K562 (cell line): ENCODE results near the gene MRPL42. TPM values are rescaled to one million over a fixed set of nuclear protein-coding genes. Genes with fewer than 3 reads are reported as not detected.

Experiments used
- EWSR1 ChIP-seq: fragments of 450-650 bp; IDR thresholded peaks from 2 replicates; pipeline ENCODE4 v1.6.1; 2018; ENCODE audit warnings: borderline replicate concordance, mild to moderate bottlenecking, low read depth, moderate library complexity; ENCODE audit not compliant: partially characterized antibody
- ILF3 ChIP-seq: fragments of 450-650 bp; IDR thresholded peaks from 2 replicates; pipeline ENCODE4 v1.6.1; 2018; ENCODE audit warnings: antibody characterized with exemption, mild to moderate bottlenecking, moderate library complexity, borderline replicate concordance
- KDM5B ChIP-seq: fragments of 200-600 bp; sonication (generic); IDR thresholded peaks from 2 replicates; pipeline ENCODE4 v1.6.1; 2012; ENCODE audit warnings: low read depth, mild to moderate bottlenecking, moderate library complexity, low read length, control low read depth, inconsistent platforms; ENCODE audit not compliant: insufficient replicate concordance
- MNT ChIP-seq, 2 experiments: fragments of 450-650 bp; conservative IDR thresholded peaks; 2 replicates each; pipeline ENCODE4 v1.6.1; 2017; ENCODE audit warnings: mild to moderate bottlenecking in 2 of 2, moderate library complexity in 2 of 2
- PRMT5 ChIP-seq: sonication (generic); formaldehyde crosslinking; IDR thresholded peaks from 2 replicates; pipeline ENCODE4 v1.5.0; 2020; ENCODE audit warnings: missing genetic modification reagents
- PRPF4 ChIP-seq: fragments of 200-400 bp; formaldehyde crosslinking; IDR thresholded peaks from one replicate; pipeline ENCODE4 v1.6.1; 2017; ENCODE audit warnings: low read length, low read depth, mild to moderate bottlenecking; ENCODE audit not compliant: insufficient read depth, poor library complexity, severe bottlenecking
- SLC30A9 ChIP-seq: fragments of 250-450 bp; sonication (Bioruptor Pico); IDR thresholded peaks from 2 replicates; pipeline ENCODE4 v1.8.0; 2022; ENCODE audit warnings: mild to moderate bottlenecking, moderate library complexity
- SP1 ChIP-seq: sonication (generic); formaldehyde crosslinking; IDR thresholded peaks from 2 replicates; pipeline ENCODE4 v1.8.1; 2022; ENCODE audit warnings: mild to moderate bottlenecking, missing genetic modification reagents
- U2AF2 ChIP-seq: fragments of 200-400 bp; formaldehyde crosslinking; optimal IDR thresholded peaks from 2 replicates; pipeline ENCODE3; 2017; ENCODE audit warnings: low read depth, mild to moderate bottlenecking, low read length
- ZNF699 ChIP-seq: fragments of 250-450 bp; sonication (Bioruptor Pico); IDR thresholded peaks from 2 replicates; pipeline ENCODE4 v1.8.0; 2021; ENCODE audit warnings: mild to moderate bottlenecking, moderate library complexity; ENCODE audit not compliant: insufficient replicate concordance
- polyA plus RNA-seq, 8 experiments: library from polyadenylated mRNA; depleted of rRNA in 4 of 8; stranded (reverse) in 5 of 8; unstranded in 3 of 8; fragments of >200 nt; fragmentation: Nextera tagmentation in 2 of 8; fragmentation: Illumina TruSeq in 1 of 8; extraction: Ambion mirVana in 2 of 8; extraction: Trizol in 1 of 8; gene quantifications; 2 replicates each; pipeline versions ENCODE4 v1.2.1 to v1.2.3, GENCODE V29; 2011 to 2014; ENCODE audit warnings: inconsistent platforms in 1 of 8, missing spikeins in 1 of 8
- total RNA-seq, 7 experiments: library from RNA; depleted of rRNA in 6 of 7; stranded (reverse); fragments of >200 nt in 6 of 7; fragmentation: Illumina TruSeq in 2 of 7; extraction: Trizol in 2 of 7; gene quantifications; 2 replicates each; pipeline versions ENCODE4 v1.2.1 to v1.2.3, GENCODE V29; 2011 to 2021; ENCODE audit warnings: low replicate concordance in 1 of 7
- TF ChIP-seq, protein P1 (sequence below): fragments of 250-450 bp; sonication (Bioruptor Pico); IDR thresholded peaks from 2 replicates; pipeline ENCODE4 v1.4.0; 2020
- TF ChIP-seq, protein P2 (sequence below): fragments of 450-650 bp; formaldehyde crosslinking; IDR thresholded peaks from 2 replicates; pipeline ENCODE4 v1.4.0; 2020; ENCODE audit warnings: mild to moderate bottlenecking, moderate library complexity
- TF ChIP-seq, protein P3 (sequence below): fragments of 450-650 bp; IDR thresholded peaks from 2 replicates; pipeline ENCODE4 v1.6.1; 2016; ENCODE audit warnings: antibody characterized with exemption
- TF ChIP-seq, protein P4 (sequence below): fragments of 200-800 bp; sonication (Bioruptor generic); IDR thresholded peaks from 2 replicates; pipeline ENCODE4 v1.6.1; 2017; ENCODE audit warnings: missing genetic modification characterization, missing compliant biosample characterization

The MRPL42 gene
- total and polyA plus RNA-seq, 9 of the 15 experiments (the other 6 are each of a cell fraction or from before 2014, with no cell fraction given), result 104 to 806 (median 218) TPM

DNA sequence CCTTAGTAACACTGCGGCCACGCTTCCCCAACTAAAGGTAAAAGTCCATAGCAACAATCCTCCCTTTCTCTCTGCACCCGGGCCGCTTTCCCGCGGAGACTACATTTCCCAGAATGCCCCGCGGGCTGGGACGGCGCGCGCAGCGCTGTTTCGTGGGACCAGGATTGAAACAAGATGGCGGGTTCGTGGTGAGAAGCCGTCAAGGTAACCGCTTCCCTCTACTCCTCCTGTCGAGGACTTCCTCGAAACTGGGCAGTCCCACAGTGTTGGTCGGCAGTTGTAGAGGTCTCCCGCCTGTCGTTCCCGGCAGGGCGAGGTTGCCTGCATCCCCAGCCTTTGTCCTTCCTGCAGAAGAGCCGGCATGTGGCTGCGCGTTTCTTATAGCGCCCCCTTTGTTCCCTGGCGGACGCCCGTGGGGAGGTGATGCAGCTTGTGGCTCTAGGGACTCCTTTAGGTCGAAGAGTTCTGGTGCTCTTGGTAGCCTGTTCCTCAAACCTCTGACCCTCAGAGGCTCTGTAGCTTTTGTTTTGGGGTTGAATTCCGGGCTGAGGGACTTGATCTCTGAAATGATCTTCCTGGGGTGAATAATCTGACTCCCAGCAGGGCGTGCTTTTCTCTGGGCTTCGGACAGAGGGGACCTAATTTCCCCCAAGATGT is at the start of gene MRPL42 (continued):
- TF ChIP-seq ILF3 (peak; percentile 67; the same call in 1 of the 2 replicates), PRMT5 (CRISPR knock-in tag) (no peak), MNT (conservative IDR thresholded peaks at IDR 0.05) (peak; percentile 91 to 95), EWSR1 (no peak), U2AF2 (no peak), ZNF699 (CRISPR knock-in tag) (no peak), PRPF4 (no peak), SP1 (CRISPR knock-in tag) (peak; percentile 61; the same call in 1 of the 2 replicates), KDM5B (peak; percentile 76), SLC30A9 (no peak)
- TF ChIP-seq, protein P1, sequence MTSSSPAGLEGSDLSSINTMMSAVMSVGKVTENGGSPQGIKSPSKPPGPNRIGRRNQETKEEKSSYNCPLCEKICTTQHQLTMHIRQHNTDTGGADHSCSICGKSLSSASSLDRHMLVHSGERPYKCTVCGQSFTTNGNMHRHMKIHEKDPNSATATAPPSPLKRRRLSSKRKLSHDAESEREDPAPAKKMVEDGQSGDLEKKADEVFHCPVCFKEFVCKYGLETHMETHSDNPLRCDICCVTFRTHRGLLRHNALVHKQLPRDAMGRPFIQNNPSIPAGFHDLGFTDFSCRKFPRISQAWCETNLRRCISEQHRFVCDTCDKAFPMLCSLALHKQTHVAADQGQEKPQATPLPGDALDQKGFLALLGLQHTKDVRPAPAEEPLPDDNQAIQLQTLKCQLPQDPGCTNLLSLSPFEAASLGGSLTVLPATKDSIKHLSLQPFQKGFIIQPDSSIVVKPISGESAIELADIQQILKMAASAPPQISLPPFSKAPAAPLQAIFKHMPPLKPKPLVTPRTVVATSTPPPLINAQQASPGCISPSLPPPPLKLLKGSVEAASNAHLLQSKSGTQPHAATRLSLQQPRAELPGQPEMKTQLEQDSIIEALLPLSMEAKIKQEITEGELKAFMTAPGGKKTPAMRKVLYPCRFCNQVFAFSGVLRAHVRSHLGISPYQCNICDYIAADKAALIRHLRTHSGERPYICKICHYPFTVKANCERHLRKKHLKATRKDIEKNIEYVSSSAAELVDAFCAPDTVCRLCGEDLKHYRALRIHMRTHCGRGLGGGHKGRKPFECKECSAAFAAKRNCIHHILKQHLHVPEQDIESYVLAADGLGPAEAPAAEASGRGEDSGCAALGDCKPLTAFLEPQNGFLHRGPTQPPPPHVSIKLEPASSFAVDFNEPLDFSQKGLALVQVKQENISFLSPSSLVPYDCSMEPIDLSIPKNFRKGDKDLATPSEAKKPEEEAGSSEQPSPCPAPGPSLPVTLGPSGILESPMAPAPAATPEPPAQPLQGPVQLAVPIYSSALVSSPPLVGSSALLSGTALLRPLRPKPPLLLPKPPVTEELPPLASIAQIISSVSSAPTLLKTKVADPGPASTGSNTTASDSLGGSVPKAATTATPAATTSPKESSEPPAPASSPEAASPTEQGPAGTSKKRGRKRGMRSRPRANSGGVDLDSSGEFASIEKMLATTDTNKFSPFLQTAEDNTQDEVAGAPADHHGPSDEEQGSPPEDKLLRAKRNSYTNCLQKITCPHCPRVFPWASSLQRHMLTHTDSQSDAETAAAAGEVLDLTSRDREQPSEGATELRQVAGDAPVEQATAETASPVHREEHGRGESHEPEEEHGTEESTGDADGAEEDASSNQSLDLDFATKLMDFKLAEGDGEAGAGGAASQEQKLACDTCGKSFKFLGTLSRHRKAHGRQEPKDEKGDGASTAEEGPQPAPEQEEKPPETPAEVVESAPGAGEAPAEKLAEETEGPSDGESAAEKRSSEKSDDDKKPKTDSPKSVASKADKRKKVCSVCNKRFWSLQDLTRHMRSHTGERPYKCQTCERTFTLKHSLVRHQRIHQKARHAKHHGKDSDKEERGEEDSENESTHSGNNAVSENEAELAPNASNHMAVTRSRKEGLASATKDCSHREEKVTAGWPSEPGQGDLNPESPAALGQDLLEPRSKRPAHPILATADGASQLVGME (CRISPR knock-in tag), result peak; percentile 87; the same call in 1 of the 2 replicates
- TF ChIP-seq, protein P2, sequence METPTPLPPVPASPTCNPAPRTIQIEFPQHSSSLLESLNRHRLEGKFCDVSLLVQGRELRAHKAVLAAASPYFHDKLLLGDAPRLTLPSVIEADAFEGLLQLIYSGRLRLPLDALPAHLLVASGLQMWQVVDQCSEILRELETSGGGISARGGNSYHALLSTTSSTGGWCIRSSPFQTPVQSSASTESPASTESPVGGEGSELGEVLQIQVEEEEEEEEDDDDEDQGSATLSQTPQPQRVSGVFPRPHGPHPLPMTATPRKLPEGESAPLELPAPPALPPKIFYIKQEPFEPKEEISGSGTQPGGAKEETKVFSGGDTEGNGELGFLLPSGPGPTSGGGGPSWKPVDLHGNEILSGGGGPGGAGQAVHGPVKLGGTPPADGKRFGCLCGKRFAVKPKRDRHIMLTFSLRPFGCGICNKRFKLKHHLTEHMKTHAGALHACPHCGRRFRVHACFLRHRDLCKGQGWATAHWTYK, result peak; percentile 56; the same call in 1 of the 2 replicates
- TF ChIP-seq, protein P3, sequence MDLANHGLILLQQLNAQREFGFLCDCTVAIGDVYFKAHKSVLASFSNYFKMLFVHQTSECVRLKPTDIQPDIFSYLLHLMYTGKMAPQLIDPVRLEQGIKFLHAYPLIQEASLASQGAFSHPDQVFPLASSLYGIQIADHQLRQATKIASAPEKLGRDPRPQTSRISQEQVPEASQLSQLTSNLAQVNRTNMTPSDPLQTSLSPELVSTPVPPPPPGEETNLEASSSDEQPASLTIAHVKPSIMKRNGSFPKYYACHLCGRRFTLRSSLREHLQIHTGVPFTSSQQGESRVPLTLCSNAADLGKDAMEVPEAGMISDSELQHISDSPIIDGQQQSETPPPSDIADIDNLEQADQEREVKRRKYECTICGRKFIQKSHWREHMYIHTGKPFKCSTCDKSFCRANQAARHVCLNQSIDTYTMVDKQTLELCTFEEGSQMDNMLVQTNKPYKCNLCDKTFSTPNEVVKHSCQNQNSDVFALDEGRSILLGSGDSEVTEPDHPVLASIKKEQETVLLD, result 0 out of 2 replicates have a peak, but pooled peaks have one; percentile 48
- TF ChIP-seq, protein P4, sequence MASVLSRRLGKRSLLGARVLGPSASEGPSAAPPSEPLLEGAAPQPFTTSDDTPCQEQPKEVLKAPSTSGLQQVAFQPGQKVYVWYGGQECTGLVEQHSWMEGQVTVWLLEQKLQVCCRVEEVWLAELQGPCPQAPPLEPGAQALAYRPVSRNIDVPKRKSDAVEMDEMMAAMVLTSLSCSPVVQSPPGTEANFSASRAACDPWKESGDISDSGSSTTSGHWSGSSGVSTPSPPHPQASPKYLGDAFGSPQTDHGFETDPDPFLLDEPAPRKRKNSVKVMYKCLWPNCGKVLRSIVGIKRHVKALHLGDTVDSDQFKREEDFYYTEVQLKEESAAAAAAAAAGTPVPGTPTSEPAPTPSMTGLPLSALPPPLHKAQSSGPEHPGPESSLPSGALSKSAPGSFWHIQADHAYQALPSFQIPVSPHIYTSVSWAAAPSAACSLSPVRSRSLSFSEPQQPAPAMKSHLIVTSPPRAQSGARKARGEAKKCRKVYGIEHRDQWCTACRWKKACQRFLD, result peak; percentile 90; the same call in 1 of the 2 replicates
